Measurements from ENCODE around the gene VARS2. TPM values are rescaled to one million over a fixed set of nuclear protein-coding genes. Genes with fewer than 3 reads are reported as not detected.

VARS2 gene
- polyA plus RNA-seq, 1 donor (not counting 4 experiments of a cell fraction or from before 2014, with no cell fraction given): 13.8 TPM

GRCh38 chr6:30897882-30898281 lies 16.2 kb upstream of the VARS2 start:
- H2AFZ ChIP-seq (ENCODE audit: control insufficient read depth, low read length): no peak overlapping the region
- H3K79me2 ChIP-seq (ENCODE audit: control insufficient read depth, insufficient read depth, low read length): peaks cover 16% of the 10 kb centered on the region
- TF ChIP-seq CTCF (optimal IDR thresholded peaks at IDR 0.05 in 1 of 3, IDR thresholded peaks at IDR 0.05 in 1 of 3, conservative IDR thresholded peaks at IDR 0.05 in 1 of 3; ENCODE audit: extremely low read depth in 1 of 3, insufficient read depth in 2 of 3, low read length in 3 of 3) (no peak), EZH2 (IDR thresholded peaks at IDR 0.05; ENCODE audit: low read length) (no peak)
- no peak overlapping the region for H3K4me3 ChIP-seq (ENCODE audit: control insufficient read depth in 2 of 3, extremely low read depth in 1 of 3, insufficient read depth in 2 of 3, low read depth in 1 of 3, low read length in 3 of 3)
- H3K4me2 ChIP-seq (ENCODE audit: control insufficient read depth, extremely low read depth, insufficient read depth, low read depth, low read length): no peak overlapping the region
- dilution Hi-C loops (cut with MboI; ENCODE audit: extremely low pct_ligation_motif_present, low sequenced_read_pairs): no loop called here
- H3K36me3 ChIP-seq (ENCODE audit: control insufficient read depth in 2 of 2, extremely low read depth in 1 of 2, insufficient read depth in 2 of 2, low read length in 2 of 2): peaks cover 53 to 61% of the 10 kb centered on the region in 2 experiments
- no peak for FAIRE-seq
- no peak for DNase-seq (ENCODE audit: low read depth, low spot score)
- H3K27ac ChIP-seq (ENCODE audit: control insufficient read depth, insufficient read depth, low read length): no peak overlapping the region
- no peak overlapping the region for H3K9ac ChIP-seq (ENCODE audit: control insufficient read depth, extremely low read depth, insufficient read depth, low read length)
- H4K20me1 ChIP-seq (ENCODE audit: control insufficient read depth, extremely low read depth, insufficient read depth, low read length): peaks cover 3% of the 10 kb centered on the region
- peaks cover 9% of the 10 kb centered on the region for H3K4me1 ChIP-seq (ENCODE audit: control insufficient read depth, extremely low read depth, insufficient read depth, low read length)
- H3K27me3 ChIP-seq (ENCODE audit: control insufficient read depth, extremely low read depth, insufficient read depth, low read length): no peaks in the 10 kb centered on the region
- H3K9me1 ChIP-seq (ENCODE audit: control insufficient read depth, extremely low read depth, insufficient read depth, low read length): no peaks in the 10 kb centered on the region
- no peaks in the 10 kb centered on the region for H3K9me3 ChIP-seq (ENCODE audit: control insufficient read depth, low read depth, low read length)

GRCh38 chr6:30898750-30899360 lies 15.2 kb upstream of the VARS2 start:
- no peak overlapping the region for H2AFZ ChIP-seq (ENCODE audit: control insufficient read depth, low read length)
- no peak for FAIRE-seq
- TF ChIP-seq EZH2 (IDR thresholded peaks at IDR 0.05; ENCODE audit: low read length) (no peak), CTCF (optimal IDR thresholded peaks at IDR 0.05 in 1 of 3, IDR thresholded peaks at IDR 0.05 in 1 of 3, conservative IDR thresholded peaks at IDR 0.05 in 1 of 3; ENCODE audit: extremely low read depth in 1 of 3, insufficient read depth in 2 of 3, low read length in 3 of 3) (no peak)

More at GRCh38 chr6:30898750-30899360, 15.2 kb upstream of the VARS2 start:
- no peak overlapping the region for H3K9ac ChIP-seq (ENCODE audit: control insufficient read depth, extremely low read depth, insufficient read depth, low read length)
- no peak overlapping the region for H3K4me2 ChIP-seq (ENCODE audit: control insufficient read depth, extremely low read depth, insufficient read depth, low read depth, low read length)
- no peaks in the 10 kb centered on the region for H3K27me3 ChIP-seq (ENCODE audit: control insufficient read depth, extremely low read depth, insufficient read depth, low read length)
- H3K27ac ChIP-seq (ENCODE audit: control insufficient read depth, insufficient read depth, low read length): no peak overlapping the region
- no peaks in the 10 kb centered on the region for H3K9me3 ChIP-seq (ENCODE audit: control insufficient read depth, low read depth, low read length)
- dilution Hi-C loops (cut with MboI; ENCODE audit: extremely low pct_ligation_motif_present, low sequenced_read_pairs): no loop called here
- H3K9me1 ChIP-seq (ENCODE audit: control insufficient read depth, extremely low read depth, insufficient read depth, low read length): no peaks in the 10 kb centered on the region
- DNase-seq (ENCODE audit: low read depth, low spot score): no peak
- H3K79me2 ChIP-seq (ENCODE audit: control insufficient read depth, insufficient read depth, low read length): peaks cover 10% of the 10 kb centered on the region
- peaks cover 51 to 55% of the 10 kb centered on the region in 2 experiments for H3K36me3 ChIP-seq (ENCODE audit: control insufficient read depth in 2 of 2, extremely low read depth in 1 of 2, insufficient read depth in 2 of 2, low read length in 2 of 2)
- H3K4me1 ChIP-seq (ENCODE audit: control insufficient read depth, extremely low read depth, insufficient read depth, low read length): peaks cover 9% of the 10 kb centered on the region
- peaks cover 3% of the 10 kb centered on the region for H4K20me1 ChIP-seq (ENCODE audit: control insufficient read depth, extremely low read depth, insufficient read depth, low read length)
- no peak overlapping the region for H3K4me3 ChIP-seq (ENCODE audit: control insufficient read depth in 2 of 3, extremely low read depth in 1 of 3, insufficient read depth in 2 of 3, low read depth in 1 of 3, low read length in 3 of 3)

Data from keratinocyte (primary cell).